Measurements from ENCODE around the gene LRIG1.

GRCh38 chr3:66532613-66533012 lies 31.8 kb upstream of the LRIG1 start:
- TF ChIP-seq, protein P1, sequence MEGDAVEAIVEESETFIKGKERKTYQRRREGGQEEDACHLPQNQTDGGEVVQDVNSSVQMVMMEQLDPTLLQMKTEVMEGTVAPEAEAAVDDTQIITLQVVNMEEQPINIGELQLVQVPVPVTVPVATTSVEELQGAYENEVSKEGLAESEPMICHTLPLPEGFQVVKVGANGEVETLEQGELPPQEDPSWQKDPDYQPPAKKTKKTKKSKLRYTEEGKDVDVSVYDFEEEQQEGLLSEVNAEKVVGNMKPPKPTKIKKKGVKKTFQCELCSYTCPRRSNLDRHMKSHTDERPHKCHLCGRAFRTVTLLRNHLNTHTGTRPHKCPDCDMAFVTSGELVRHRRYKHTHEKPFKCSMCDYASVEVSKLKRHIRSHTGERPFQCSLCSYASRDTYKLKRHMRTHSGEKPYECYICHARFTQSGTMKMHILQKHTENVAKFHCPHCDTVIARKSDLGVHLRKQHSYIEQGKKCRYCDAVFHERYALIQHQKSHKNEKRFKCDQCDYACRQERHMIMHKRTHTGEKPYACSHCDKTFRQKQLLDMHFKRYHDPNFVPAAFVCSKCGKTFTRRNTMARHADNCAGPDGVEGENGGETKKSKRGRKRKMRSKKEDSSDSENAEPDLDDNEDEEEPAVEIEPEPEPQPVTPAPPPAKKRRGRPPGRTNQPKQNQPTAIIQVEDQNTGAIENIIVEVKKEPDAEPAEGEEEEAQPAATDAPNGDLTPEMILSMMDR (IDR thresholded peaks at IDR 0.05): no peak
- no peak for TF ChIP-seq POLR2A (IDR thresholded peaks at IDR 0.05)
